WTC11 (cell line): ENCODE data around the gene ASTN2. TPM values are rescaled to one million over a fixed set of nuclear protein-coding genes. Genes with fewer than 3 reads are reported as not detected.

Source experiments
- ATAC-seq: fragments of 200-7000 bp; cut with Tn5 transposase; 2 replicates; pipeline ENCODE4 v1.10.0; 2021; ENCODE audit warnings: mild to moderate bottlenecking, moderate library complexity
- CTCF ChIA-PET: fragments of 300-600 bp; sonication (Branson Sonifier 250); formaldehyde crosslinking; loops from one replicate; lab custom pipeline; 2021; ENCODE audit warnings: antibody characterized with exemption; lab: Charles Lee
- POLR2A ChIA-PET: fragments of 350-600 bp; sonication (Branson Sonifier 250); formaldehyde crosslinking; loops from one replicate; lab custom pipeline; 2021; ENCODE audit warnings: antibody characterized with exemption; lab: Charles Lee
- DNase-seq: peaks from one replicate; pipeline ENCODE4 v3.0.0; 2021; ENCODE audit warnings: low spot score
- H3K27ac Mint-ChIP-seq: 2 replicates; pipeline ENCODE4 v1.8.0; 2021; ENCODE audit warnings: mixed read lengths
- H3K27me3 Mint-ChIP-seq: 2 replicates; pipeline ENCODE4 v1.8.0; 2021; ENCODE audit warnings: low read depth, mild to moderate bottlenecking, moderate library complexity, mixed read lengths
- H3K36me3 Mint-ChIP-seq: 2 replicates; pipeline ENCODE4 v1.8.0; 2021; ENCODE audit warnings: mixed read lengths
- H3K4me1 Mint-ChIP-seq: 2 replicates; pipeline ENCODE4 v1.8.0; 2022; ENCODE audit warnings: mixed read lengths
- H3K4me3 Mint-ChIP-seq: 2 replicates; pipeline ENCODE4 v1.8.0; 2021; ENCODE audit warnings: mild to moderate bottlenecking, moderate library complexity, mixed read lengths
- H3K9me3 Mint-ChIP-seq: 2 replicates; pipeline ENCODE4 v1.8.0; 2021; ENCODE audit warnings: mixed read lengths
- AFF4 ChIP-seq: sonication (generic); formaldehyde crosslinking; IDR thresholded peaks from 2 replicates; pipeline ENCODE4 v1.8.1; 2023; ENCODE audit warnings: mild to moderate bottlenecking, missing genetic modification reagents, borderline replicate concordance
- CDX4 ChIP-seq: fragments of 250-450 bp; sonication (Bioruptor Pico); IDR thresholded peaks from 2 replicates; pipeline ENCODE4 v1.9.0; 2021; ENCODE audit warnings: moderate library complexity, mild to moderate bottlenecking, inconsistent platforms, borderline replicate concordance
- CREM ChIP-seq: sonication (generic); formaldehyde crosslinking; IDR thresholded peaks from 2 replicates; pipeline ENCODE4 v1.8.1; 2022; ENCODE audit warnings: mild to moderate bottlenecking, missing genetic modification reagents, moderate library complexity
- E2F1 ChIP-seq: sonication (generic); formaldehyde crosslinking; IDR thresholded peaks from 2 replicates; pipeline ENCODE4 v1.8.0; 2022; ENCODE audit warnings: mild to moderate bottlenecking, missing genetic modification reagents
- E2F4 ChIP-seq: sonication (generic); formaldehyde crosslinking; IDR thresholded peaks from 2 replicates; pipeline ENCODE4 v1.8.1; 2022; ENCODE audit warnings: low read depth, mild to moderate bottlenecking, moderate library complexity, missing genetic modification reagents, borderline replicate concordance
- E2F5 ChIP-seq: sonication (generic); formaldehyde crosslinking; IDR thresholded peaks from 2 replicates; pipeline ENCODE4 v1.8.1; 2022; ENCODE audit warnings: mild to moderate bottlenecking, moderate library complexity, missing genetic modification reagents
- EMX1 ChIP-seq: fragments of 250-450 bp; sonication (Bioruptor Pico); IDR thresholded peaks from 2 replicates; pipeline ENCODE4 v1.8.0; 2021; ENCODE audit warnings: mild to moderate bottlenecking
- ERG ChIP-seq: fragments of 250-450 bp; sonication (Bioruptor Pico); IDR thresholded peaks from 2 replicates; pipeline ENCODE4 v1.8.0; 2021; ENCODE audit warnings: mild to moderate bottlenecking
- PRRX2 ChIP-seq: fragments of 250-450 bp; sonication (Bioruptor Pico); IDR thresholded peaks from 2 replicates; pipeline ENCODE4 v1.8.0; 2021; ENCODE audit warnings: mild to moderate bottlenecking
- RORB ChIP-seq: fragments of 250-450 bp; sonication (Bioruptor Pico); IDR thresholded peaks from 2 replicates; pipeline ENCODE4 v1.9.0; 2021; ENCODE audit warnings: mild to moderate bottlenecking
- SMAD4 ChIP-seq: sonication (generic); formaldehyde crosslinking; IDR thresholded peaks from 2 replicates; pipeline ENCODE4 v1.8.0; 2022; ENCODE audit warnings: mild to moderate bottlenecking, missing genetic modification reagents
- TP53 ChIP-seq: sonication (generic); formaldehyde crosslinking; IDR thresholded peaks from 2 replicates; pipeline ENCODE4 v1.8.1; 2023; ENCODE audit warnings: mild to moderate bottlenecking, missing genetic modification reagents
- ZBTB21 ChIP-seq: sonication (generic); formaldehyde crosslinking; IDR thresholded peaks from 2 replicates; pipeline ENCODE4 v1.8.1; 2023; ENCODE audit warnings: mild to moderate bottlenecking, missing genetic modification reagents, borderline replicate concordance
- ZBTB43 ChIP-seq: sonication (generic); formaldehyde crosslinking; IDR thresholded peaks from 2 replicates; pipeline ENCODE4 v1.8.1; 2023; ENCODE audit warnings: mild to moderate bottlenecking, missing genetic modification reagents
- ZNF232 ChIP-seq: sonication (generic); formaldehyde crosslinking; IDR thresholded peaks from 2 replicates; pipeline ENCODE4 v1.8.0; 2022; ENCODE audit warnings: mild to moderate bottlenecking, missing genetic modification reagents
- ZNF263 ChIP-seq: sonication (generic); formaldehyde crosslinking; IDR thresholded peaks from 2 replicates; pipeline ENCODE4 v1.8.1; 2022; ENCODE audit warnings: low read depth, mild to moderate bottlenecking, moderate library complexity, missing genetic modification reagents
- ZNF396 ChIP-seq: fragments of 250-450 bp; sonication (Bioruptor Pico); IDR thresholded peaks from 2 replicates; pipeline ENCODE4 v1.8.0; 2021; ENCODE audit warnings: mild to moderate bottlenecking, moderate library complexity, borderline replicate concordance
- ZNF423 ChIP-seq: fragments of 250-450 bp; sonication (Bioruptor Pico); IDR thresholded peaks from 2 replicates; pipeline ENCODE4 v2.1.2; 2022; ENCODE audit warnings: mild to moderate bottlenecking, moderate library complexity
- ZNF671 ChIP-seq: fragments of 250-450 bp; sonication (Bioruptor Pico); IDR thresholded peaks from 2 replicates; pipeline ENCODE4 v1.8.0; 2021; ENCODE audit warnings: mild to moderate bottlenecking
- total RNA-seq: library from RNA; stranded (reverse); gene quantifications from 3 replicates; pipeline ENCODE4 v1.2.3, GENCODE V29; 2021

The ASTN2 gene
- total RNA-seq, 1 experiment from 2014 or later = 16.2 TPM

GRCh38 chr9:117104206-117104605 is 310.7 kb downstream of the ASTN2 start:
- ChIA-PET CTCF (no interaction called here), POLR2A (no interaction called here)
- TF ChIP-seq AFF4 (CRISPR knock-in tag) = no peak
- no peak for TF ChIP-seq CREM (CRISPR knock-in tag)
- TF ChIP-seq E2F4 = no peak
- no peak for TF ChIP-seq PRRX2 (CRISPR knock-in tag)
- TF ChIP-seq ZBTB43 (CRISPR knock-in tag) = no peak
- no peak for TF ChIP-seq CDX4 (CRISPR knock-in tag)
- no peak for TF ChIP-seq ZBTB21 (CRISPR knock-in tag)
- no peak for TF ChIP-seq TP53
- TF ChIP-seq ERG (CRISPR knock-in tag) = no peak
- no peak for TF ChIP-seq SMAD4 (CRISPR knock-in tag)
- TF ChIP-seq E2F1 (CRISPR knock-in tag) = no peak
- no peak for TF ChIP-seq ZNF423 (CRISPR knock-in tag)
- no peak for TF ChIP-seq E2F5 (CRISPR knock-in tag)
- TF ChIP-seq EMX1 (CRISPR knock-in tag) = no peak
- no peak for TF ChIP-seq ZNF396 (CRISPR knock-in tag)
- no peak for TF ChIP-seq ZNF671 (CRISPR knock-in tag)
- no peak for TF ChIP-seq ZNF232 (CRISPR knock-in tag)
- TF ChIP-seq RORB (CRISPR knock-in tag) = no peak
- no peak for TF ChIP-seq ZNF263 (CRISPR knock-in tag)
- Mint-ChIP-seq H3K27me3 (no peaks in the 10 kb centered on the region), H3K36me3 (no peaks in the 10 kb centered on the region), H3K9me3 (no peaks in the 10 kb centered on the region), H3K4me3 (no peak overlapping the region), H3K27ac (no peak overlapping the region), H3K4me1 (peaks cover 25% of the 10 kb centered on the region)
- ATAC-seq (no peak), DNase-seq (no peak)
